Hepatic stellate cell (primary cell): ENCODE results near the gene TCIRG1.
A peak's percentile ranks its signal among the peaks of the same experiment; 100 is the strongest.

Experiments
- DNase-seq: peaks from one replicate; pipeline ENCODE4 v3.0.0; 2011; ENCODE audit warnings: low spot score

TCIRG1 gene

GRCh38 chr11:68051191-68052136 is 12.6 kb downstream of the TCIRG1 start:
- DNase-seq: peak; percentile 8

- no peak for DNase-seq
Measured at GRCh38 chr11:68052137-68052873, 13.5 kb downstream of the TCIRG1 start.

GRCh38 chr11:68053117-68053516 is 14.3 kb downstream of the TCIRG1 start:
- no peak for DNase-seq

GRCh38 chr11:68053981-68054812 is 15.4 kb downstream of the TCIRG1 start:
- DNase-seq: no peak

- no peak for DNase-seq
Measured at GRCh38 chr11:68056317-68057285, 17.8 kb downstream of the TCIRG1 start.

- DNase-seq: no peak
Measured at GRCh38 chr11:68057807-68058206, 19.0 kb downstream of the TCIRG1 start.

- DNase-seq: no peak
Measured at GRCh38 chr11:68061508-68061907, 22.7 kb downstream of the TCIRG1 start.

- DNase-seq: no peak
Measured at GRCh38 chr11:68064926-68065325, 26.1 kb downstream of the TCIRG1 start.

GRCh38 chr11:68065841-68066240 is 27.0 kb downstream of the TCIRG1 start:
- DNase-seq: no peak

GRCh38 chr11:68066742-68067141 is 27.9 kb downstream of the TCIRG1 start:
- DNase-seq: no peak

- no peak for DNase-seq
Measured at GRCh38 chr11:68067991-68068390, 29.2 kb downstream of the TCIRG1 start.

- no peak for DNase-seq
Measured at GRCh38 chr11:68071281-68072048, 32.6 kb downstream of the TCIRG1 start.

GRCh38 chr11:68074584-68075352 is 35.9 kb downstream of the TCIRG1 start:
- no peak for DNase-seq

- no peak for DNase-seq
Measured at GRCh38 chr11:68076371-68077042, 37.7 kb downstream of the TCIRG1 start.

- no peak for DNase-seq
Measured at GRCh38 chr11:68077617-68078582, 39.1 kb downstream of the TCIRG1 start.

- no peak for DNase-seq
Measured at GRCh38 chr11:68080860-68081259, 42.0 kb downstream of the TCIRG1 start.

GRCh38 chr11:68081691-68082090 is 42.9 kb downstream of the TCIRG1 start:
- DNase-seq: no peak

- no peak for DNase-seq
Measured at GRCh38 chr11:68082481-68082880, 43.7 kb downstream of the TCIRG1 start.
